KG1 (cell line): ENCODE measurements around the gene BEX2.
A peak's percentile ranks its signal among the peaks of the same experiment; 100 is the strongest.
"Not testable (repeated sequence)": the region's sequence is repeated elsewhere in the genome, so short reads cannot be mapped to it uniquely, and the experiment has no call there.

ENCODE experiments used
- DNase-seq: peaks from one replicate; lab custom pipeline; 2025; lab: John Stamatoyannopoulos, UW

The BEX2 gene

DNA sequence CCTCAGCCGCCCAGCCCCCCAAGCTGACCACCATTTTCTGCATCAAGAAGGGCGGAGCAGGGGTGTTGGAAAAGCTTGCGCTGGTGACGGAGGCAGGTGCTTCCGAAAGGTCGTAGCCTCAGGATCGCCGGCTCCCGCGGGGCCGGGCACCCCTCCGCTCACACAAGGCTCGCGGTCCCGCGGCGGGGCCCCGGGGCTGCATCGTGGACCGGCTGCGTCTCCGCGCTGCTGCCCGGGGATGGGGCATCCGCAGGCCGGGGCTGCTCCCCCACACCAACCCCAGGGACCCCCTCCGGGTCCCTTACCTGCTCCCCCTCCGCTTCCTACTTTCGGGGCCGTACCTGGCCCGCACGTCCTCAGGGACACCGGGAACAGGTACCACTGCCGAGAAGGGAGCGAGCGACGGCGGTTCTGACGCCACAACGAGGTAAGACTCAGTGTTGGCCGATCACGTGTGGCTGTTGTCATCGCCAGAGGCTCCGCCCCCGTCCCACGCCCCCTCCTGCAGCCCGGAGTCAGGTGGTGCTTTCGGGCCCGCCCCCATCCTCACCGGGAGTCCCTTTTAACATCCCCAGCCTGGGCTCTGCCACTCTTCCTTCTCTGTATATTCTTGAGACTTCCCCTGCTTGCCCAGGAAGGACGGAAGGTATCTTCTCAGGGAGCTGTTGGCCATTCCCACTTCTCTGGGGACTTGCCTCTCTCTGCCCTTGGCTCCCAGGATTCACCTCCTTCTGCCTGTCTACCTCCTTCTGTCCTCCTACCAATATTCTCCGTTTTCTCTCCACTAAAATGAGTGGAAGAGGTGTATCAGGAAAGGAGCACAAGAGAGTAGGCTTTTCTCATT lies at the start of gene BEX2:
Gene BEX2 (minus strand): TSS at position 436 of the 844 bp plus-strand sequence. CDS start 1,014 bp downstream, outside the sequence.
- no peak for DNase-seq

DNA sequence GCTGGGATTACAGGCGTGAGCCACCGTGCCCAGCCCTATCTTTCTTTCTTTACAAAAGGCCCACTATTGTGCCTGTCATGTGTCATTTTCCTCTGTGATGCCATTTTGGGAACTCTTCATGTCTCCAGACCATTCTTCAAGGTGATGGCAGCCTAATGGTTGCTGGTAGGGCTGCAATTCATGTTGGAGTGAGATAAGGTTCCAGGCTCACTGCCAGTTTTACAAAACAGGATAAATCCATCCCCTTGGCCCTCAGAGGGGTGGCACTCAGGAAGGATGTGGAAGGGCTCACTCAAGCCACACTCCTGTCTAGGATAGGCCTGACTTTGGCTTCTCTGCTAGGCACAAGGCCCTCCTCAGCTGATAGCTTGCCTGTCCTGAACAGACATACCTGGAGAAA lies 49.3 kb upstream of the BEX2 start:
- DNase-seq, result no peak

DNA sequence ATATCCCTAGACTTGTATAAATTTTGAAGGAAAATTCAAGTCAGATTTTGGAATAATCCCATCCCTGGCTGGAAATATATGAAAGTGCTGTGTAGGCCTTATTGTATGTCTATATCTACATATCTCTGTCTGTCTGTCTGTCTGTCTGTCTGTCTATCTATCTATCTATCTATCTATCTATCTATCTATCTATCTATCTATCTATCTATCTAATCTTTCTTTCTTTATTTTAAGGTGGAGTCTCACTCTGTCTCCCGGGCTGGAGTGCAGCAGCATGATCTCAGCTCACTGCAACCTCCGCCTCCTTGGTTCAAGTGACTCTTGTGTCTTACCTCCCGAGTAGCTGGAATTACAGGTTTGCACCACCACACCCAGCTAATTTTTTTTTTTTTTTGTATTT lies 48.8 kb upstream of the BEX2 start:
- DNase-seq, result not testable (repeated sequence)

DNA sequence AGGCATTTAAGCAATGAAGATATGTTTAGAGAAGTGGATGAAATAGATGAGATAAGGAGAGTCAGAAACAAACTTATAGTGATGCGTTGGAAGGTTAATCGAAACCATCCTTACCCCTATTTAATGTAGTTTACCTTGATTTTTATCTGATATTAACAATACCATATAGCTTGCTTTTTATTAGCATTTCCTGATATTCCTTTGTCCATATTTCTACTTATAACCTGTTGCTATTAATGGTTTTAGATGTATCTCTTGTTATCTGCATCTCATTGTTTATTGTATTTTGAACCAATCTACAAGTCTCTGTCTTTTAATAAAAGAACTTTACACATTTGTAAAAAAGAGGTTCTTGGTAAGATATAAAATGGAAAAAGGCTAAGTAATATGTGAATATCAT lies 47.1 kb upstream of the BEX2 start:
- DNase-seq, result no peak

DNA sequence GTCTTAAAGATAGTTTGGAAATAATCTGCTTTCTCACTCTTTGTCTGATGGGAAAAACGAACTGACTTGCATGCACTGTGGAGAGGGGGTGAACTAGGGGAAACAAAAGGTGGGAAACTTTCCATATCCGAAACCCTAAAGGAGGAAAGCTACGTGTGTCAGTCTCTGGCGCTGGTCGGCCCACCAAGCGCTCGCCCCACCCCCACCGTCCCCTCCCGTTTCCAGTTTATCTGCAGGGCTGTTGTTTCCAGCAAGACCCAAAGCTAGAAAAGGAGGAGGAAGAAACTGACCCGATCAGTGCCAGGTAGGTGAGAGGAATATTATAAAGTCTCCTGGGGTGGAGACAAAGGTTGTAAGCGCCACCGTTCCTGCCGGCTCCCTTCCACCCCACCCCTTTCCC lies 46.1 kb upstream of the BEX2 start:
- DNase-seq, result no peak

- DNase-seq, result no peak
Measured at GRCh38 chrX:103356130-103356798, 45.5 kb upstream of the BEX2 start, which contains the start of gene TCEAL9. Gene TCEAL9 (plus strand): TSS chrX:103356506. CDS start chrX:103357685, 1,179 bp downstream.

GRCh38 chrX:103347682-103348397 lies 37.0 kb upstream of the BEX2 start:
- no peak for DNase-seq

- DNase-seq, result no peak
Measured at GRCh38 chrX:103344606-103345005, 33.8 kb upstream of the BEX2 start.

- DNase-seq, result peak; percentile 1
Measured at GRCh38 chrX:103343105-103343504, 32.3 kb upstream of the BEX2 start.

DNA sequence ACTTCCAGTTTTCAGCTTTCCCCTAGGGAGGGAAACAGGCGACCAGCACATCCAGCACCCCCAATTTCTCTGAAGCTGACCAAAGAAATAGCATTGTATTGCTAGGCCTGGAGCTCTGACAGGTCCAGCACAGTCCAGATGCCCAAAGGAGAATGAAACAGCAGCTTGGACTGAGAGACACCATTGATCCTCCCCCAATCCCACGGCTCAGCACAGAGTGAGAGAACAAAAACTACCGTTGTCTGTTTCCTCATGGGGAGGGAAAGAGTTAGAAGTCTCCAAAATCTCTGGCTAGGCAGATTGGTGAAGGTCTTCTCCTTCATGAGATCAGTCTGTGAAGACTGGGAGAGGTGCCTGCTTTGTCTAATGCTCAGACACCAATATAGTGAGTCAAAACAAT lies 27.9 kb upstream of the BEX2 start:
- no peak for DNase-seq

DNA sequence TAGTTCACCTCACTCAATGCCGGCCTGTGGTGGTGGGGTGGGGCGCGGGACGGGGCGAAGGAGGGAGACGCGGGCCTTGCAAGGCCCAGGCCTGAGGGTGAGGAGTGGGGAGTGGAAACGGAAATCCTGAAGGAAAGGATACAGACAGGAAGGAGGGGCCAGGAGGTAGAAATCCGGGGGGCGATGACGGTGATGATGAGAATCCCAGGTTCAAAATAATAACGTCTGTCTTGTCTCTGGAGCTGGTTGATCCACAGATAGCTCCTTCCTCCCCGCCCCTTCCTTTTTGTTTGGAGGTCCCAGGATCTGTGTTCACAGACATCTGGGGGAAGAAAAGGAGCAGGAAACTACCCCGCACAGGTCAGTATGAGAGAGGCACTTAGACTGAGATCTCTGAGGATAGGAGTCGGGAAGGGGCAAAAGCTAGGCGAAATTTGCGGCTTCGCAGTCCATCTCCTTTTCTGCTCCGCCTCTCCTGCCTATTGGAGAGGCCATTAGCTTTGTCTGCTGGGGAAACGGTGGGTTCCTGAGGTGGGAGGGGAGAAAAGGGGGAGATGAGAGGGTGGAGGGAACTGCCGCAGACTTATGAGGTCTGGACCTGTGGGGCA lies 20.0 kb upstream of the BEX2 start:
- no peak for DNase-seq

DNA sequence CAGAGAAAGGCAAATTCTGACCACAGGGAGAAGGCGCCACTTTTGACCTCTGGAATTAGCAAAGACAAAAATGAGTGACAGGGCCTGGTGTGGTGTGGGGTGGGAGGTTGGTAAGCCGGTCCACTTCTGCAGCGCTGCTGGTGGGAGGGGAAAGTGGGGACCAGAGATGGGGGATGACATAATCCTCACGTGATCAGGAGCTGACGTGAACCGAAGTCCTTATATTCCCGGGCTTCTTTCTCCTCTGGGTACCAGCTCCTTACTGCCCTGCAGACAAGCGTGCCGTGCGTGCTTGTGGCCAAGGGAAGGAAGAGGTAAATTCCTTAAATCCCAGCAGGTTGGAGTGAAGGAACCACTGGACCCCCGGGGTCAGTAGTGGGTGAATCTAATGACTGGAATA lies 19.2 kb upstream of the BEX2 start, which contains the start of gene TCEAL7:
Gene TCEAL7 (plus strand): TSS at position 249 of the 400 bp plus-strand sequence. CDS start 1,165 bp downstream, outside the sequence.
- no peak for DNase-seq

DNA sequence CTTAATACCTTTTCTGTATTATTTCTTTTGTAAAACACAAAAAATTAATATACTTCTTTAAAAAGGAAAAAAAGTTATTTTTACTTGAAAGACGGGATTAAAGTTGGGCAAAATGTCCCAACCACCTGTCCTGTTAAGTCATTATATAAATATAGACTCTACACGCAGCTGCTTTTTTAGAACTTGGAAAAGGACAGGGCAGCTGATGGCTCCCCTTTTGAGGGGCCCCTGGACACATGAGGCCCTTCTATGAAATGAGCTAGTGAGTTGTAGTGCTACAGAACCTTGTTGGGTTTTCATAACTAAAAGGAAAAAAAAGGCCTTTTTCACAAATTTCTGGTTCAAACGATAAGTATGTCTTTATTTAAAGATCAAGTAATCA lies 600 bp upstream of the BEX2 start:
- DNase-seq, result no peak

- no peak for DNase-seq
Measured at GRCh38 chrX:103309860-103310554, 783 bp downstream of the BEX2 start.

- not testable (repeated sequence) for DNase-seq
Measured at GRCh38 chrX:103305666-103306065, 5.1 kb downstream of the BEX2 start.

- DNase-seq, result no peak
Measured at GRCh38 chrX:103304705-103305104, 6.1 kb downstream of the BEX2 start.

- no peak for DNase-seq
Measured at GRCh38 chrX:103293118-103293517, 17.7 kb downstream of the BEX2 start.

DNA sequence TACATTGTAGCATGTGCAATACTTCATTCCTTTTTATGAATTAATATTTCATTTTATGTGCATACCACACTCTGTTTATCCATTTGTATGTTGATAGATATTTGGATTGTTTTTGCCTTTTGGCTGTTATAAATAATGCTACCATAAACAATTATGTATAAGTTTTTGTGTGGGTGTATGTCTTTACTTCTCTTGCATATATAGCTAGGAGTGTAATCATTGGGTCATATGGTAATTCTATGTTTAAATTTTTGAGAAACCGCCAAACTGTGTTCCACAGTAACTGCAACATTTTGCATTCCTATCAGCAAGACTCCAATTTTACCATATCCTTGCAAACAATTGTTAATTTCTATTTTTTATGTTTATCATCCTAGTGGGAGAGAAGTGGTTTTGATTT lies 31.2 kb downstream of the BEX2 start:
- DNase-seq, result no peak

DNA sequence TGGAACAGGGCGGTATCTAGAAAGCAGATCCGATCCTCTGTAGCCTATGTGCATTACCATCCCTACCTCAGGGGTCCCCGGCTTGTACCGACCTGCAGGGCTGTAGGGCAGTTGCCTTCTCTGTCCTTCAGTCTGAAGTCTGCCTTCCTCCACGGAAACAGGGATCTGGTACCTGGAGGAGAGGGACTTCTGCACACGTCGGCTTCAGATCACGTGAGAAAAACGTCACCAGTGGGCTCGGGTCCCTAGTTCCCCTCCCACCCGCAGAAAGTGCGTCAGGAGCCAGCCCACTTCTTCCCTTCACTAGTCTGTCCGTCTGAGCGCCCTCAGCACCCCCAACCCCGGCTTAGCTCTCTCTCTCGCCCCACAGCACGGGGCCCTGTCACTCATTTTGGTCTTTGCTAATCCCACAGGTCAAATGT lies 34.2 kb downstream of the BEX2 start, which contains the start of gene TCEAL5:
Gene TCEAL5 (minus strand): TSS at position 170 of the 422 bp plus-strand sequence. CDS start 2,187 bp downstream, outside the sequence.
- DNase-seq, result no peak

- no peak for DNase-seq
Measured at GRCh38 chrX:103275947-103276567, 34.7 kb downstream of the BEX2 start.

DNA sequence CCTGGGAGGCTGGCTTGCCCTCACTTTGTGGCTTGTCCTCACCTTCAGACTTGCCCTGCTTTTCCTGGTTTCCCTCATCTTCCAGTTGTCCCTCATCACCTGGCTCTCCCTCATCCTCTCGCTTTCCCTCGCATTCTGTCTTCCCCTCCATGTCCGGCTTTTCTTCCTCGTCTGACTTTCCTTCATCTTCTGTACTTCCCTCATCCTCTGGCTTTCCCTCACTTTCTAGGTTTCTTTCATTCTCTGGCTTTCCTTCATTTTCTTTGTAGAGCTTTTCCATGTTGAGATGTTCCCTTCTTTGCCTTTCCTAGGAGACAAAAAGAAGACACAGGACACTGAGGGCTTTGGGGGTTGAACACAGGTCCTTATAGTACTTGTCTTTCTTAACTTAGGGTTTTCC lies 36.5 kb downstream of the BEX2 start:
- DNase-seq, result no peak
